A549 treated with ZK216348 at 1 μM for 4 hours (cell line): Measurements from ENCODE around the gene WDR54. TPM values are rescaled to one million over a fixed set of nuclear protein-coding genes. Genes with fewer than 3 reads are reported as not detected.

ENCODE experiments used
- total RNA-seq: library from RNA; stranded (reverse); fragments of 200-300 nt; extraction: Qiagen RNA extraction; gene quantifications from 5 replicates; pipeline ENCODE4 v1.2.3, GENCODE V29; 2022; ENCODE audit warnings: low read depth

The WDR54 gene
- 63.6 to 93.1 TPM (median 85.8 TPM) in 5 replicates for total RNA-seq

GRCh38 chr2:74421221-74421870 lies at the start of gene WDR54, which contains the start of gene C2orf81:
TSS of gene WDR54 (plus strand) at chr2:74421730. CDS start at chr2:74422154, 424 bp downstream.
TSS of gene C2orf81 (minus strand) at chr2:74421619. CDS start at chr2:74421560, 59 bp downstream.

GRCh38 chr2:74379851-74380789 lies 41.4 kb upstream of the WDR54 start, which contains the start of gene DCTN1:
TSS of gene DCTN1 (minus strand) at chr2:74380311. CDS start at chr2:74380037, 274 bp downstream.

GRCh38 chr2:74441690-74442482 lies 20.4 kb downstream of the WDR54 start, which contains the start of gene RTKN:
TSS of gene RTKN (minus strand) at chr2:74441937. CDS start at chr2:74441816, 121 bp downstream.

GRCh38 chr2:74454654-74455511 lies 33.4 kb downstream of the WDR54 start, which contains the start of gene INO80B:
TSS of gene INO80B (plus strand) at chr2:74455087. CDS start at chr2:74455117, 30 bp downstream.

GRCh38 chr2:74458132-74458937 lies 36.8 kb downstream of the WDR54 start, which contains the start of gene WBP1:
TSS of gene WBP1 (plus strand) at chr2:74458438. CDS start at chr2:74458603, 165 bp downstream.

GRCh38 chr2:74472086-74472944 lies 50.8 kb downstream of the WDR54 start, which contains the start of gene MRPL53:
TSS of gene MRPL53 (minus strand) at chr2:74472680. CDS start at chr2:74472660, 20 bp downstream.

Other genes with a start within 250 kb of the WDR54 start
- 55.5 to 91.9 TPM (median 81.7 TPM) in 5 replicates for gene MOB1A, start 242.9 kb upstream of the WDR54 start, total RNA-seq
- 141 to 176 TPM (median 144 TPM) in 5 replicates for gene MTHFD2, start 223.1 kb upstream of the WDR54 start, total RNA-seq
- 0.11 to 0.69 TPM (median 0.63 TPM) in 5 replicates for gene SLC4A5, start 78.3 kb upstream of the WDR54 start, total RNA-seq
- 107 to 172 TPM (median 149 TPM) in 5 replicates for gene DCTN1, start 41.4 kb upstream of the WDR54 start, total RNA-seq
- 2.1 to 3.7 TPM (median 3.0 TPM) in 5 replicates for gene C2orf81, start 111 bp upstream of the WDR54 start, total RNA-seq
- 15.5 to 29.0 TPM (median 23.7 TPM) in 5 replicates for gene RTKN, start 20.2 kb downstream of the WDR54 start, total RNA-seq
- 48.5 to 61.5 TPM (median 59.0 TPM) in 5 replicates for gene INO80B, start 33.4 kb downstream of the WDR54 start, total RNA-seq
- 43.1 to 83.5 TPM (median 81.4 TPM) in 5 replicates for gene WBP1, start 36.7 kb downstream of the WDR54 start, total RNA-seq
- gene MOGS, start 43.7 kb downstream of the WDR54 start, total RNA-seq: 30.7 to 57.7 TPM (median 50.7 TPM) in 5 replicates
- 106 to 146 TPM (median 137 TPM) in 5 replicates for gene MRPL53, start 51.0 kb downstream of the WDR54 start, total RNA-seq
- 9.7 to 17.8 TPM (median 13.6 TPM) in 5 replicates for gene CCDC142, start 61.3 kb downstream of the WDR54 start, total RNA-seq
- 13.0 to 21.2 TPM (median 16.6 TPM) in 5 replicates for gene TTC31, start 61.4 kb downstream of the WDR54 start, total RNA-seq
- gene LBX2, start 77.9 kb downstream of the WDR54 start, total RNA-seq: 2.2 to 4.3 TPM (median 3.3 TPM) in 5 replicates
- gene PCGF1, start 86.0 kb downstream of the WDR54 start, total RNA-seq: 28.0 to 41.4 TPM (median 33.8 TPM) in 5 replicates
- 0.15 to 0.74 TPM (median 0.21 TPM) in 5 replicates for gene TLX2, start 92.7 kb downstream of the WDR54 start, total RNA-seq
- 0.09 to 0.49 TPM (median 0.20 TPM) in 3 of 5 replicates, not detected in the others for gene DQX1, start 104.5 kb downstream of the WDR54 start, total RNA-seq
- 161 to 256 TPM (median 248 TPM) in 5 replicates for gene AUP1, start 108.0 kb downstream of the WDR54 start, total RNA-seq
- 24.5 to 44.4 TPM (median 40.0 TPM) in 5 replicates for gene HTRA2, start 108.2 kb downstream of the WDR54 start, total RNA-seq
- 0.27 to 1.1 TPM (median 0.58 TPM) in 5 replicates for gene LOXL3, start 132.2 kb downstream of the WDR54 start, total RNA-seq
- 3.9 to 6.2 TPM (median 4.7 TPM) in 5 replicates for gene DOK1, start 133.0 kb downstream of the WDR54 start, total RNA-seq
- gene M1AP, start 226.6 kb downstream of the WDR54 start, total RNA-seq: not detected in 5 replicates
- gene SEMA4F, start 232.5 kb downstream of the WDR54 start, total RNA-seq: 7.2 to 13.3 TPM (median 10.9 TPM) in 5 replicates